Skeletal muscle satellite cell (primary cell): Measurements from ENCODE around the gene DYNLRB1.

Experiments used
- H3K27me3 ChIP-seq: 2 replicates; pipeline ENCODE4 v1.7.0; 2013; ENCODE audit warnings: low read length; ENCODE audit not compliant: control insufficient read depth, insufficient read depth
- H3K36me3 ChIP-seq: 2 replicates; pipeline ENCODE4 v1.7.0; 2013; ENCODE audit warnings: mild to moderate bottlenecking, control low read depth, low read length; ENCODE audit not compliant: insufficient read depth
- H3K4me1 ChIP-seq: 2 replicates; pipeline ENCODE4 v1.7.0; 2013; ENCODE audit warnings: low read length; ENCODE audit not compliant: control insufficient read depth, insufficient read depth
- H3K4me2 ChIP-seq: 2 replicates; pipeline ENCODE4 v1.7.0; 2013; ENCODE audit warnings: mild to moderate bottlenecking, low read length
- H3K4me3 ChIP-seq: 2 replicates; pipeline ENCODE4 v1.7.0; 2013; ENCODE audit warnings: low read length
- H3K9ac ChIP-seq: 2 replicates; pipeline ENCODE4 v1.7.0; 2013; ENCODE audit warnings: mild to moderate bottlenecking, low read depth, low read length, moderate library complexity
- H3K9me3 ChIP-seq: replicated peaks from 2 replicates; pipeline ENCODE4 v1.7.0; 2013; ENCODE audit warnings: mild to moderate bottlenecking, control low read depth, low read length

Gene DYNLRB1

GRCh38 chr20:34547844-34548613 is 31.8 kb downstream of the DYNLRB1 start:
- H3K9me3 ChIP-seq, result no peaks in the 10 kb centered on the region
- H3K4me3 ChIP-seq, result no peak overlapping the region
- no peak overlapping the region for H3K9ac ChIP-seq
- H3K4me1 ChIP-seq, result no peaks in the 10 kb centered on the region
- no peak overlapping the region for H3K4me2 ChIP-seq
- no peaks in the 10 kb centered on the region for H3K27me3 ChIP-seq
- no peaks in the 10 kb centered on the region for H3K36me3 ChIP-seq

DNA sequence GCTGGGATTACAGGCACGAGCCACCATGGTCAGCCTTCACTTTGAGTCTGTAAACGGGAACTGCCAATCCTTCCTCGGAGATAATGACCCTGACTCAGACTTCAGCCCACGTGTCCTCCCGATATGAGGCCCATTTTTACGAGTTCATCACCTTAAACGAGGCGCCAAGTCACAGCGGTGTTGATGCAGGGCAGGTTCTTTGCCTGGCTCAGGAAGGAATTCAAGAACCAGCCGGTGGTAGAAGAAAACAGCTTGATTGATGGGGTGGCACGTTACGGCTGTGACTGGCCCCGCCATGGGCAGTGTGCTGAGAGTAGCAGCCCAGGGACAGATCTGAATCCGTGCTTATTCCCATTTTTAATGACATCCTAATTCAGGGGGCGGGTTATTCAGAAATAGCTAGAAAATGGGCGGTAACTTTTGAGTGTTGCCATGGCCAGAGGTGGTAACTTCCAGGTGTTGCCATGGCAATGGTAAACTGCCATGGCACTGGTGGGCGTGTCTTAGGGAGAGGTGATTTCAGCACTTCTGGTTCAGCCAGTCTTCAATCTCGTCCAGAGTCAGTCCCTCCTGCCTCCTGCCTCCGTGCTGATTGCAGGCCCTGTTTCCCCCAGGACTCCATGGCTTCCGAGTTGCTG is 33.2 kb downstream of the DYNLRB1 start:
- Histone ChIP-seq H3K36me3 (no peaks in the 10 kb centered on the region), H3K4me1 (peaks cover 7% of the 10 kb centered on the region), H3K27me3 (no peaks in the 10 kb centered on the region), H3K4me3 (no peak overlapping the region), H3K4me2 (no peak overlapping the region), H3K9me3 (no peaks in the 10 kb centered on the region), H3K9ac (no peak overlapping the region)

- Histone ChIP-seq H3K36me3 (no peaks in the 10 kb centered on the region), H3K4me3 (no peak overlapping the region), H3K4me1 (peaks cover 7% of the 10 kb centered on the region), H3K4me2 (no peak overlapping the region), H3K9ac (no peak overlapping the region), H3K9me3 (no peaks in the 10 kb centered on the region), H3K27me3 (no peaks in the 10 kb centered on the region)
Measured at GRCh38 chr20:34549929-34550305, 33.7 kb downstream of the DYNLRB1 start.

DNA sequence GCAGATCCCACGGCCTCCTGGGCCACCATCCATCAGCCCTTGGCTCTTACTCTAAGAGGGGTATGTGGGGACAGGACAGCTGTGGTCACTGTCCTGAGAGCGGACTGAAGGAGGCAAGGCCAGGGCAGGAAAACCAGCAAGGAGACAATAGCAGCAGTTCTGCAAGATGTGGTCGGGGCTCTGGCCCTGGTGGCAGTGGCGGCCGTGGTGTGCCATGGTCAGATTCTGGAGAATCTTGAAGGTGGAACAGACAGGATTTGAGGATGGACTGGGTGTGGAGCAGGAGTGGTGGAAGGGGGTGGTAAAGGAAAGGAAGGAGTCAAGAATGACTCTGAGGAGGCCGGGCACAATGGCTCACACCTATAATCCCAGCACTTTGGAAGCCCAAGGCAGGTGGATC is 36.3 kb downstream of the DYNLRB1 start:
- Histone ChIP-seq H3K36me3 (no peaks in the 10 kb centered on the region), H3K4me1 (peaks cover 7% of the 10 kb centered on the region), H3K4me3 (no peak overlapping the region), H3K9me3 (no peaks in the 10 kb centered on the region), H3K27me3 (no peaks in the 10 kb centered on the region), H3K9ac (no peak overlapping the region), H3K4me2 (no peak overlapping the region)

GRCh38 chr20:34553366-34553867 is 37.2 kb downstream of the DYNLRB1 start:
- no peaks in the 10 kb centered on the region for H3K9me3 ChIP-seq
- no peaks in the 10 kb centered on the region for H3K27me3 ChIP-seq
- H3K4me1 ChIP-seq, result peaks cover 14% of the 10 kb centered on the region
- H3K9ac ChIP-seq, result no peak overlapping the region
- no peaks in the 10 kb centered on the region for H3K36me3 ChIP-seq
- H3K4me2 ChIP-seq, result no peak overlapping the region
- no peak overlapping the region for H3K4me3 ChIP-seq

- H3K9ac ChIP-seq, result peak overlapping the region; percentile 91
- peak overlapping the region; percentile 85 for H3K4me2 ChIP-seq
- H3K4me3 ChIP-seq, result peak overlapping the region; percentile 95
- peaks cover 19% of the 10 kb centered on the region for H3K4me1 ChIP-seq
- H3K9me3 ChIP-seq, result no peaks in the 10 kb centered on the region
- H3K27me3 ChIP-seq, result no peaks in the 10 kb centered on the region
- H3K36me3 ChIP-seq, result peaks cover 4% of the 10 kb centered on the region
Measured at GRCh38 chr20:34557936-34558319, 41.7 kb downstream of the DYNLRB1 start.

DNA sequence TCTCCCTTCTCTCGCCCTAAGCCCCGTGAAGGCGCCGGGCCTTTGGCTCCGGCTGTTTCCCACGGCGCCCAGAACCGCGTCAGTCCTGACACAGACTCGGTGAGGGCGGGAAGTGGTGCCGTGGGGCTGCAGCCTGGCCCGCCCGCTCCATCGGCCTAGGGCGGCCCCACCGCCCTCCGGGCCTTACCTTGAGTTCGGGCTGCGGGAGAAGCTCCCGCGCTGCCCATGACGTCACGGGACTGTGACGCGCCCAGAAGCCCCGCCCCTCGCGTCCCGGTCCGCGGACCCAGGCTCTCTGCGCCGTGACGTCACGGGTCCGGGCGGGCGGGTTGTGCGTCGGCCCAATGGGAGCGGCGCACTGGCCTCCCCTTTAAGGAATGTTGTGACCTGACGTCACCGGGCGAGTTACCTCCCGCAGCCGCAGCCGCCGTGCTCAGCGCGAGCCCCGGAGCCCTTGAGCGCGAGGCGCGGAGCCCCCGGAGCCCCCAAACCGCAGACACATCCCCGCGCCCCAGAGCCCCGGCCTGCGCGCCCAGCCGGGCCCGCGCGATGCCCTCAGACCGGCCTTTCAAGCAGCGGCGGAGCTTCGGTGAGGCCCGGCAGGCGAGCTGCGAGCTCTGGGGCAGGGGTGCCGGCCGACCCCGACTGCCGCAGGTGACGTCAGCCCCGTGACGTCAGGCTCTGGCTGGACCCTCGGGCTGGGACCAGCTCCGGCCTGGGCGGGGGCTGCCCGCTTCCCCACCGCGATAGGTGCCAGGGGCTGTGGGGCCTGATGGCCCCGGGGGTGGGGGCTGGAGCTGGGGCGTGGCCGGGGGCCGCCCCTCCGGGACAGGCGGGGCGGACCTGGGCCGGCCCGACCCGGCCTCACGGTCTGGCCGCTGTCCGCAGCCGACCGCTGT is 42.3 kb downstream of the DYNLRB1 start, which contains the start of gene MAP1LC3A:
MAP1LC3A (plus strand) TSS at position 399 of the 899 bp plus-strand sequence; CDS start at position 550, 151 bp downstream.
- H3K9me3 ChIP-seq, result no peaks in the 10 kb centered on the region
- H3K4me2 ChIP-seq, result peak within 1 kb of the TSS; percentile 85
- peaks cover 4% of the 10 kb centered on the region for H3K36me3 ChIP-seq
- peak within 1 kb of the TSS; percentile 91 for H3K9ac ChIP-seq
- H3K4me1 ChIP-seq, result peaks cover 14% of the 10 kb centered on the region
- no peaks in the 10 kb centered on the region for H3K27me3 ChIP-seq
- peak within 1 kb of the TSS; percentile 95 for H3K4me3 ChIP-seq

GRCh38 chr20:34559311-34560140 is 43.3 kb downstream of the DYNLRB1 start:
- Histone ChIP-seq H3K4me2 (peak overlapping the region; percentile 85), H3K4me3 (peak overlapping the region; percentile 95), H3K27me3 (no peaks in the 10 kb centered on the region), H3K9ac (peak overlapping the region; percentile 91), H3K9me3 (no peaks in the 10 kb centered on the region), H3K36me3 (peaks cover 4% of the 10 kb centered on the region), H3K4me1 (peaks cover 11% of the 10 kb centered on the region)

GRCh38 chr20:34560141-34560523 is 43.9 kb downstream of the DYNLRB1 start:
- H3K9ac ChIP-seq, result no peak overlapping the region

GRCh38 chr20:34560614-34561013 is 44.4 kb downstream of the DYNLRB1 start:
- H3K9me3 ChIP-seq, result no peaks in the 10 kb centered on the region
- peaks cover 11% of the 10 kb centered on the region for H3K4me1 ChIP-seq
- no peak overlapping the region for H3K4me2 ChIP-seq
- H3K27me3 ChIP-seq, result no peaks in the 10 kb centered on the region
- no peak overlapping the region for H3K9ac ChIP-seq
- H3K36me3 ChIP-seq, result peaks cover 4% of the 10 kb centered on the region
- H3K4me3 ChIP-seq, result no peak overlapping the region

More at GRCh38 chr20:34560141-34560523, 43.9 kb downstream of the DYNLRB1 start:
- Histone ChIP-seq H3K9me3 (no peaks in the 10 kb centered on the region), H3K36me3 (peaks cover 4% of the 10 kb centered on the region), H3K4me3 (no peak overlapping the region), H3K4me2 (no peak overlapping the region), H3K27me3 (no peaks in the 10 kb centered on the region), H3K4me1 (peaks cover 11% of the 10 kb centered on the region)
